ENCODE results near the gene ZBTB16. TPM values are rescaled to one million over a fixed set of nuclear protein-coding genes. Genes with fewer than 3 reads are reported as not detected.

The ZBTB16 gene
- total RNA-seq, 4 donors from 2014 or later: 10.4 to 137 (median 18.8) TPM

DNA sequence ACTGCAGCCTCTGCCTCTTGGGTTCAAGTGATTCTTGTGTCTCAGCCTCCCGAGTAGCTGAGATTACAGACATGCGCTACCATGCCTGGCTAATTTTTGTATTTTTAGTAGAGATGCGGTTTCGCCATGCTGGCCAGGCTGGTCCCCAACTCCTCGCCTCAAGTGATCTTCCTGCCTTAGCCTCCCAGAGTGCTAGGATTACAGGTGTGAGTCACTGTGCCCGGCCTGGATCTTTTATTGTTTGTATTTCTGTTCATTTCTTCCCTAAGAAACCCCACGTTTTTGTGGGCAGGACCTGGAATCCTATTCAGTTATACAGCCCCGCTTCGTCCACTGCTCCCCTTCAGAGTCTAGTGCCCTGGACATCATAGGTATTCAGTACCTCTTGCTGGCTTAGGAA is 28.7 kb downstream of the ZBTB16 start:
- no peak overlapping the region for H3K4me3 ChIP-seq
- TF ChIP-seq, protein P1, sequence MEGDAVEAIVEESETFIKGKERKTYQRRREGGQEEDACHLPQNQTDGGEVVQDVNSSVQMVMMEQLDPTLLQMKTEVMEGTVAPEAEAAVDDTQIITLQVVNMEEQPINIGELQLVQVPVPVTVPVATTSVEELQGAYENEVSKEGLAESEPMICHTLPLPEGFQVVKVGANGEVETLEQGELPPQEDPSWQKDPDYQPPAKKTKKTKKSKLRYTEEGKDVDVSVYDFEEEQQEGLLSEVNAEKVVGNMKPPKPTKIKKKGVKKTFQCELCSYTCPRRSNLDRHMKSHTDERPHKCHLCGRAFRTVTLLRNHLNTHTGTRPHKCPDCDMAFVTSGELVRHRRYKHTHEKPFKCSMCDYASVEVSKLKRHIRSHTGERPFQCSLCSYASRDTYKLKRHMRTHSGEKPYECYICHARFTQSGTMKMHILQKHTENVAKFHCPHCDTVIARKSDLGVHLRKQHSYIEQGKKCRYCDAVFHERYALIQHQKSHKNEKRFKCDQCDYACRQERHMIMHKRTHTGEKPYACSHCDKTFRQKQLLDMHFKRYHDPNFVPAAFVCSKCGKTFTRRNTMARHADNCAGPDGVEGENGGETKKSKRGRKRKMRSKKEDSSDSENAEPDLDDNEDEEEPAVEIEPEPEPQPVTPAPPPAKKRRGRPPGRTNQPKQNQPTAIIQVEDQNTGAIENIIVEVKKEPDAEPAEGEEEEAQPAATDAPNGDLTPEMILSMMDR (IDR thresholded peaks at IDR 0.05): no peak
- TF ChIP-seq POLR2A (IDR thresholded peaks at IDR 0.05): no peak
- peaks cover 0 to 73% (median 0%) of the 10 kb centered on the region in 3 donors for H3K36me3 ChIP-seq
- no peaks in the 10 kb centered on the region for H3K27me3 ChIP-seq
- no peak overlapping the region for H3K27ac ChIP-seq
- H3K9me3 ChIP-seq: no peaks in the 10 kb centered on the region
- intact Hi-C loops (cut with DNase I): no loop called here
- peaks cover 11 to 100% (median 57%) of the 10 kb centered on the region in 3 donors for H3K4me1 ChIP-seq
- DNase-seq: no peak
- 54 to 55% methylated on average over 7 to 9 of the region's 9 CpGs for WGBS, 2 donors

DNA sequence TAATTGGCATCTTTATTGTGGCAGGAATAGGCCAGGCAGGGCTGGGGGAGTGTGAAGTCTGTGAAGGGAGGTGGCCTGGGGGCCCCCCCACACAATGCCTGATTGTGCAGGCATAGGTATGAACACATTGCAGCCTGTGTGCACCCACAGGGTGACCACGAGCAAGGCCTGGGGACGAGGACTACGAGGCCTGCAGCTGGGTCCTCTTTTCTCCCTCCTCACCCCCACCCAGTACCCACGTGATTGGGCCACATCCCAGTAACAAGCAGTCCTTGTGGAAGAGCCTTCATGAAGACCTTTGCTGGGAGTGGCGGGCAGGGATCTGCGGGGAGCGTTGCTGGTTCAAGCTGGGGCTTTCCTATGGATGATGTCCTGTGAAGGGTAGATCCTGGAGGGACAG is 29.3 kb downstream of the ZBTB16 start:
- H3K9me3 ChIP-seq: no peaks in the 10 kb centered on the region
- DNase-seq: no peak
- H3K4me1 ChIP-seq: peaks cover 11 to 98% (median 50%) of the 10 kb centered on the region in 3 donors
- WGBS, 2 donors: 62 to 74% methylated on average over 7 of the region's 7 CpGs
- H3K4me3 ChIP-seq: no peak overlapping the region
- H3K36me3 ChIP-seq: peaks cover 0 to 73% (median 0%) of the 10 kb centered on the region in 3 donors
- intact Hi-C loops (cut with DNase I): no loop called here
- no peaks in the 10 kb centered on the region for H3K27me3 ChIP-seq
- H3K27ac ChIP-seq: no peak overlapping the region
- TF ChIP-seq POLR2A (IDR thresholded peaks at IDR 0.05): no peak
- TF ChIP-seq, protein P1 (IDR thresholded peaks at IDR 0.05): no peak

DNA sequence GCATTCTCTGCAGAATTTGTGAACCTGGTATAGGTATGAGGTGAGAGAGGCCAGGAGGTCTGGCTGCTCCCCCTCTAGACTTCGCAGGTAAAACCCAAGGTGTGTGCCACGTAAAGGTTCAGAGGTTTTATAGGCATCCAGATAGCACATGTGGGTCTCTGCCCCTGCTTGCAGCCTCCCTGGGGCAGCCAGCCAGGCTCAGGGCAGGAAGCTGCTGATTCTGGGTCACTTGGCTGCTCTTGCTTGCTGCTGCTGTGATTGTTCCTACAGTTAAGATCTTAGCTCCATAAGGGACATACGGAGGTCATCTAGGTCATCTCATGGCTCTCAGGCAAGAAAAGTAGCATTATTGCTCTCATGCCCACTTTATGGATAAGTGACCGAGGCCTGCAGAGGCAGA is 30.2 kb downstream of the ZBTB16 start:
- no peaks in the 10 kb centered on the region for H3K9me3 ChIP-seq
- peaks cover 11 to 96% (median 44%) of the 10 kb centered on the region in 3 donors for H3K4me1 ChIP-seq
- peak overlapping the region in 1 of 4 donors; percentile 21 for H3K4me3 ChIP-seq
- no peaks in the 10 kb centered on the region for H3K27me3 ChIP-seq
- intact Hi-C loops (cut with DNase I): no loop called here
- no peak for DNase-seq
- TF ChIP-seq, protein P1 (IDR thresholded peaks at IDR 0.05): no peak
- 40 to 79% methylated on average over 1 to 3 of the region's 4 CpGs for WGBS, 2 donors
- H3K27ac ChIP-seq: peak overlapping the region in 3 of 4 donors; percentile 16 to 60 (median 37)
- H3K36me3 ChIP-seq: peaks cover 0 to 73% (median 0%) of the 10 kb centered on the region in 3 donors

DNA sequence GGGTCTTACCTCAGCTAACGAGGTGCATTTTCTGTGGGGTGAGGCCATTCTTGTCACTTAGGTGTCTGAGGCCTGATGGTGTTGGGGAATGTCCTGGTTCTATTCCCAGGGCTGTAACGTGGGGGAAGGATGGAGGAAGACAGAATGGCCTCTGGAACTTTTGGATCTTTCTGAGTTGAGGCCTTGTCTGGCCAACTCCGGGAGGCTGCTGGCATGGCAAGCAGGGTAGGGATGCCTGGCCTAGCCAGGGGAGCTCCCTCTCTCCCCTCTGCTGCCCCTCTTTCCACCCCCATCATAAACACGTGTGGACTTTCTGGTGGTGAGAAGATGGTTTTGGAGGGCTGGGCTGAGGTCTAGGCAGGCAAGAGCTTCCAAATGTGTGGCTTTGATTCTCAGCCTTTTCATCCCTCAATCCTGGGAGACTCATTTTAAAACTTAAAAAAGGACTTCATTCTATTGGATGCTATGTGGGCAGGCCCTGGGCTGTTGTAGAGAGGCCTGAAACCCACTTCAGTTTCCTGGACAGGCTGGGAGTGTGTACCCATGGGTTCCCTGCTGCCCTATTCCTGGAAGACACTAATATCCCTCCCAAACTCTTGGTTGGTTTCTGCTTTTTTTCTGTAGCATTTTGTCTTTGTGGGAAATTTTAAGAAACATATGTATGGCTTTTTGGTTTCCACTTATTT is 30.9 kb downstream of the ZBTB16 start:
- no peak for DNase-seq
- WGBS, 2 donors: 65% methylated on average over 3 of the region's 4 CpGs; no CpG with 5 or more reads in 1 of the 2 donors
- H3K4me3 ChIP-seq: peak overlapping the region in 1 of 4 donors; percentile 40

DNA sequence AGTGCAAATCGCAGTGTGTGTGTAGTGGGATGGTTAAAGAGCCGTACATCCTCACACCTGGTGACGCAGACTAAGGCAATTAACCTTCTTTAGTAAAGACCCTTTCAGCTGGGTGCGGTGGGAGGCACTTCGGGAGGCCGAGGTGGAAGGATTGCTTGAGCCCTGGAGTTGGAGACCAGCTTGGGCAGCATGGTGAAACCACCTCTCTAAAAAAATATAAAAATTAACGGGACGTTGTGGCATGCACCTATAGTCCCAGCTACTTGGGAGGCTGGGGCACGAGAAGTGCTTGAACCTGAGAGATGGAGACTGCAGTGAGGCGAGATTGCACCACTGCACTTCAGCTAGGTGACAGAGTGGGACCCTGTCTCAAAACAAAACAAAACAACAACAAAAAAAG is 31.5 kb downstream of the ZBTB16 start:
- Histone ChIP-seq H3K27ac (peak overlapping the region in 3 of 4 donors; percentile 26 to 60 (median 56)), H3K36me3 (peaks cover 0 to 70% (median 0%) of the 10 kb centered on the region in 3 donors), H3K9me3 (no peaks in the 10 kb centered on the region), H3K4me1 (peaks cover 11 to 93% (median 38%) of the 10 kb centered on the region in 3 donors), H3K27me3 (no peaks in the 10 kb centered on the region), H3K4me3 (peak overlapping the region in 2 of 4 donors; percentile 4 to 40)
- TF ChIP-seq POLR2A (IDR thresholded peaks at IDR 0.05): no peak
- TF ChIP-seq, protein P1 (IDR thresholded peaks at IDR 0.05): no peak
- intact Hi-C loops (cut with DNase I): no loop called here
- WGBS, 2 donors: 81 to 90% methylated on average over 8 to 10 of the region's 10 CpGs
- DNase-seq: no peak

More for the DNA sequence above, 30.9 kb downstream of the ZBTB16 start:
- TF ChIP-seq POLR2A (IDR thresholded peaks at IDR 0.05): no peak
- TF ChIP-seq, protein P1 (IDR thresholded peaks at IDR 0.05): no peak
- Histone ChIP-seq H3K36me3 (peaks cover 0 to 73% (median 0%) of the 10 kb centered on the region in 3 donors), H3K9me3 (no peaks in the 10 kb centered on the region), H3K27ac (peak overlapping the region in 3 of 4 donors; percentile 16 to 60 (median 37)), H3K4me1 (peaks cover 11 to 93% (median 44%) of the 10 kb centered on the region in 3 donors), H3K27me3 (no peaks in the 10 kb centered on the region)
- intact Hi-C loops (cut with DNase I): no loop called here

All from esophagus squamous epithelium (tissue), 5 donors.